ENCODE data around the gene GNB5. TPM values are rescaled to one million over a fixed set of nuclear protein-coding genes. Genes with fewer than 3 reads are reported as not detected.

Gene GNB5
- total RNA-seq, 1 experiment from 2014 or later, result 29.8 TPM

- no peaks in the 10 kb centered on the region for H3K27me3 ChIP-seq (ENCODE audit: insufficient read depth, low read length)
- H3K23me2 ChIP-seq (ENCODE audit: insufficient read length, low read depth, low read length, poor library complexity, severe bottlenecking), result no peaks in the 10 kb centered on the region
- Mint-ChIP-seq H3K27ac (peak overlapping the region; percentile 36 to 92 (median 53); a peak in 6 of 7 replicates), H3K4me1 (peaks cover 15 to 16% of the 10 kb centered on the region in 2 experiments), H3K36me3 (ENCODE audit: insufficient read depth in 1 of 3, low read depth in 3 of 3) (peaks cover 5 to 12% (median 9%) of the 10 kb centered on the region in 3 experiments), H3K27me3 (ENCODE audit: low read depth) (no peaks in the 10 kb centered on the region), H3K9me3 (no peaks in the 10 kb centered on the region), H3K4me3 (no peak overlapping the region)
- H3K56ac ChIP-seq (ENCODE audit: insufficient read length, low read depth, low read length), result no peak overlapping the region
- no peak overlapping the region for H2BK15ac ChIP-seq (ENCODE audit: low read depth, low read length)
- H4K5ac ChIP-seq (ENCODE audit: insufficient read length, low read depth, low read length), result no peak overlapping the region
- H3K27ac ChIP-seq (ENCODE audit: insufficient read length, low read depth, low read length), result no peak overlapping the region
- no peak overlapping the region for H2BK20ac ChIP-seq (ENCODE audit: low read depth, low read length, poor library complexity, severe bottlenecking)
- no peak overlapping the region for H3K9ac ChIP-seq (ENCODE audit: extremely low read depth, insufficient read length, low read length)
- no peaks in the 10 kb centered on the region for H3K79me1 ChIP-seq (ENCODE audit: insufficient read depth, low read depth, low read length, poor library complexity, severe bottlenecking)
- no peak overlapping the region for H3K18ac ChIP-seq (ENCODE audit: insufficient read length, low read depth, low read length)
- H3K14ac ChIP-seq (ENCODE audit: insufficient read depth, low read length), result no peak overlapping the region
- H4K20me1 ChIP-seq (ENCODE audit: control insufficient read depth, insufficient read depth, insufficient read length), result no peaks in the 10 kb centered on the region
- no peak overlapping the region for H4K91ac ChIP-seq (ENCODE audit: insufficient read length, low read depth, low read length)
- H3K4me1 ChIP-seq (ENCODE audit: insufficient read depth, low read length), result no peaks in the 10 kb centered on the region
- H2BK12ac ChIP-seq (ENCODE audit: insufficient read length, low read depth, low read length), result no peak overlapping the region
- H2BK120ac ChIP-seq (ENCODE audit: low read depth, low read length, poor library complexity, severe bottlenecking), result no peak overlapping the region
- H3K4me2 ChIP-seq (ENCODE audit: insufficient read depth, insufficient read length, low read length), result no peak overlapping the region
- WGBS (ENCODE audit: extremely low coverage, insufficient read length, low lambda C conversion rate), result no CpG with 5 or more reads among the region's 17 CpGs
- no peak overlapping the region for H3T11ph ChIP-seq (ENCODE audit: low read length)
- H3K23ac ChIP-seq (ENCODE audit: insufficient read length, low read depth, low read length), result no peak overlapping the region
- peak; percentile 85 for DNase-seq
- no peak overlapping the region for H4K8ac ChIP-seq (replicated peaks; ENCODE audit: insufficient read length, low read depth, low read length)
- H2AFZ ChIP-seq (ENCODE audit: low read length), result no peak overlapping the region
- H3K79me2 ChIP-seq (ENCODE audit: insufficient read depth, low read length), result no peaks in the 10 kb centered on the region
- no peak overlapping the region for H3K4ac ChIP-seq (ENCODE audit: low read depth, low read length)
- peak; percentile 97 for TF ChIP-seq CTCF (conservative IDR thresholded peaks at IDR 0.05)
- H2BK5ac ChIP-seq (ENCODE audit: insufficient read length, low read length), result no peak overlapping the region
- H3K9me3 ChIP-seq (ENCODE audit: control insufficient read depth, low read depth, low read length), result no peaks in the 10 kb centered on the region
- H2AK5ac ChIP-seq (ENCODE audit: insufficient read length, low read length), result no peak overlapping the region
These were observed 51.4 kb downstream of the GNB5 start for GRCh38 chr15:52139599-52140462.

Measured in H9 (cell line).